ENCODE measurements around the gene PCBP2.

- no peak for TF ChIP-seq CTCF (IDR thresholded peaks at IDR 0.05)
- TF ChIP-seq POLR2A (IDR thresholded peaks at IDR 0.05): peak; percentile 23 to 56
Measured at GRCh38 chr12:53500776-53501614, 49.1 kb downstream of the PCBP2 start, which contains the start of gene TARBP2.
